Astrocyte (in vitro differentiated cells and primary cell): Measurements from ENCODE around the gene PRDM11. TPM values are rescaled to one million over a fixed set of nuclear protein-coding genes. Genes with fewer than 3 reads are reported as not detected.

Experiments used
- DNase-seq: peaks from one replicate; pipeline ENCODE4 v3.0.0-alpha.2; 2010; ENCODE audit warnings: low read depth
- FAIRE-seq: peaks from 2 replicates; lab custom pipeline; 2011; peaks lifted over from hg19 to GRCh38; lab: Jason Lieb, UNC
- H2AFZ ChIP-seq: 2 replicates; pipeline ENCODE4 v1.6.0; 2012; ENCODE audit warnings: low read depth, low read length, inconsistent platforms
- H3K27ac ChIP-seq: 2 replicates; pipeline ENCODE4 v1.5.1; 2011; ENCODE audit warnings: low read depth, low read length, inconsistent platforms
- H3K27me3 ChIP-seq: 2 replicates; pipeline ENCODE4 v1.6.0; 2011; ENCODE audit warnings: low read length, inconsistent platforms; ENCODE audit not compliant: insufficient read depth
- H3K36me3 ChIP-seq: 2 replicates; pipeline ENCODE4 v1.5.1; 2011; ENCODE audit warnings: low read length, inconsistent platforms; ENCODE audit not compliant: insufficient read depth
- H3K4me1 ChIP-seq: 2 replicates; pipeline ENCODE4 v1.5.1; 2011; ENCODE audit warnings: low read length, inconsistent platforms; ENCODE audit not compliant: insufficient read depth
- H3K4me2 ChIP-seq: 2 replicates; pipeline ENCODE4 v1.6.0; 2012; ENCODE audit warnings: low read length, inconsistent platforms
- H3K4me3 ChIP-seq: 2 replicates; pipeline ENCODE4 v1.5.1; 2011; ENCODE audit warnings: low read depth, mild to moderate bottlenecking, low read length, inconsistent platforms; ENCODE audit not compliant: insufficient read depth
- H3K79me2 ChIP-seq: 2 replicates; pipeline ENCODE4 v1.6.0; 2012; ENCODE audit warnings: mild to moderate bottlenecking, low read length, inconsistent platforms; ENCODE audit not compliant: insufficient read depth
- H3K9ac ChIP-seq: 2 replicates; pipeline ENCODE4 v1.6.0; 2012; ENCODE audit warnings: mild to moderate bottlenecking, low read length, inconsistent platforms
- H3K9me3 ChIP-seq: 2 replicates; pipeline ENCODE4 v1.5.1; 2012; ENCODE audit warnings: low read depth, mild to moderate bottlenecking, low read length, inconsistent platforms; ENCODE audit not compliant: insufficient read depth
- H4K20me1 ChIP-seq: 2 replicates; pipeline ENCODE4 v1.6.0; 2012; ENCODE audit warnings: low read length, inconsistent platforms; ENCODE audit not compliant: insufficient read depth
- H3K27ac Mint-ChIP-seq: one replicate; pipeline ENCODE4 v1.8.0; 2021; ENCODE audit warnings: mild to moderate bottlenecking, mixed read lengths; ENCODE audit not compliant: unreplicated experiment
- H3K27me3 Mint-ChIP-seq: one replicate; pipeline ENCODE4 v1.8.0; 2021; ENCODE audit warnings: low read depth, mixed read lengths; ENCODE audit not compliant: unreplicated experiment
- H3K36me3 Mint-ChIP-seq: one replicate; pipeline ENCODE4 v1.8.0; 2021; ENCODE audit warnings: low read depth, mixed read lengths; ENCODE audit not compliant: unreplicated experiment
- H3K4me1 Mint-ChIP-seq: one replicate; pipeline ENCODE4 v1.8.0; 2021; ENCODE audit warnings: low read depth, mixed read lengths; ENCODE audit not compliant: unreplicated experiment
- H3K4me3 Mint-ChIP-seq: one replicate; pipeline ENCODE4 v1.8.0; 2021; ENCODE audit warnings: mild to moderate bottlenecking, moderate library complexity, mixed read lengths; ENCODE audit not compliant: unreplicated experiment
- H3K9me3 Mint-ChIP-seq: one replicate; pipeline ENCODE4 v1.8.0; 2021; ENCODE audit warnings: mild to moderate bottlenecking, mixed read lengths; ENCODE audit not compliant: unreplicated experiment
- CTCF ChIP-seq: IDR thresholded peaks from 2 replicates; pipeline ENCODE4 v1.5.1; 2011; ENCODE audit warnings: low read depth, mild to moderate bottlenecking, inconsistent platforms, low read length, moderate library complexity; ENCODE audit not compliant: insufficient read depth
- EZH2 ChIP-seq: IDR thresholded peaks from 2 replicates; pipeline ENCODE4 v1.6.1; 2012; ENCODE audit warnings: mild to moderate bottlenecking, low read length, inconsistent platforms; ENCODE audit not compliant: insufficient read depth
- total RNA-seq: library from RNA; stranded (reverse); gene quantifications from 2 replicates; pipeline ENCODE4 v1.2.1, GENCODE V29; 2021

PRDM11 gene
- total RNA-seq, 1 donor from 2014 or later = 9.1 TPM

GRCh38 chr11:45262900-45263299, 116.5 kb downstream of the PRDM11 start:
- Histone ChIP-seq H3K36me3 (no peaks in the 10 kb centered on the region), H3K4me2 (no peak overlapping the region), H3K4me1 (peaks cover 25% of the 10 kb centered on the region), H3K9ac (no peak overlapping the region), H3K27me3 (no peaks in the 10 kb centered on the region), H2AFZ (peak overlapping the region; percentile 28), H4K20me1 (no peaks in the 10 kb centered on the region), H3K4me3 (no peak overlapping the region), H3K9me3 (no peaks in the 10 kb centered on the region), H3K27ac (no peak overlapping the region), H3K79me2 (no peaks in the 10 kb centered on the region)
- Mint-ChIP-seq H3K4me3 (no peak overlapping the region), H3K4me1 (peaks cover 24% of the 10 kb centered on the region), H3K27ac (no peak overlapping the region), H3K27me3 (peaks cover 9% of the 10 kb centered on the region), H3K9me3 (no peaks in the 10 kb centered on the region), H3K36me3 (peaks cover 2% of the 10 kb centered on the region)
- no peak for FAIRE-seq
- DNase-seq = no peak
- TF ChIP-seq CTCF (no peak), EZH2 (no peak)

DNA sequence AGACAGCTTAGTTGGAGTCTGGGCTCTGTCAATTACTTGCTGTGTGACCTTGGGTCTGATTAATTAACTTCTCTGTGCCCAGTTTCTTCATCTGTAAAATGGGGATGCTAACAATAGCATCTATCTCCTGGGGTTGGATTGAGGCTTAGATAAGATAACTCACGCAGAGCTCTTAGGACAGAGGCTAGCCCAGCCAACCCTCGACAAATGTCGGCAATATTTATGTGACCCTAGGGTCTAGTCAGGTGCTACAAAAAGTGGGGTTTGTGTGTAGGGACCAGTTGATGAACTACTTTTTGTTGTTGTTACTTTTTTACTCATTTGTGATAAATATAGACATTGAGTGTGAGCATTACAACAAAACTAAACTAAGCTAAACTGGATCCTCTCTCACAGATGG, 117.3 kb downstream of the PRDM11 start:
- Mint-ChIP-seq H3K4me3 (no peak overlapping the region), H3K27me3 (peaks cover 8% of the 10 kb centered on the region), H3K9me3 (no peaks in the 10 kb centered on the region), H3K27ac (no peak overlapping the region), H3K4me1 (peaks cover 24% of the 10 kb centered on the region), H3K36me3 (peaks cover 2% of the 10 kb centered on the region)
- H3K79me2 ChIP-seq = no peaks in the 10 kb centered on the region
- H3K36me3 ChIP-seq = no peaks in the 10 kb centered on the region
- TF ChIP-seq CTCF (no peak), EZH2 (no peak)
- DNase-seq = no peak
- no peaks in the 10 kb centered on the region for H3K9me3 ChIP-seq
- peak; percentile 37 for FAIRE-seq
- H3K9ac ChIP-seq = no peak overlapping the region
- no peak overlapping the region for H3K27ac ChIP-seq
- no peak overlapping the region for H3K4me3 ChIP-seq
- H2AFZ ChIP-seq = no peak overlapping the region
- H3K27me3 ChIP-seq = peaks cover 2% of the 10 kb centered on the region
- H3K4me1 ChIP-seq = peaks cover 25% of the 10 kb centered on the region
- H3K4me2 ChIP-seq = no peak overlapping the region
- H4K20me1 ChIP-seq = no peaks in the 10 kb centered on the region

- Histone ChIP-seq H4K20me1 (no peaks in the 10 kb centered on the region), H3K27me3 (peaks cover 9% of the 10 kb centered on the region), H3K9me3 (no peaks in the 10 kb centered on the region), H3K4me2 (peak overlapping the region; percentile 80), H3K4me3 (peak overlapping the region; percentile 18), H3K4me1 (peaks cover 17% of the 10 kb centered on the region), H3K79me2 (no peaks in the 10 kb centered on the region), H3K27ac (peak overlapping the region; percentile 88), H3K9ac (peak overlapping the region; percentile 49), H2AFZ (peak overlapping the region; percentile 75), H3K36me3 (no peaks in the 10 kb centered on the region)
- peaks cover 2% of the 10 kb centered on the region for H3K36me3 Mint-ChIP-seq
- peaks cover 20% of the 10 kb centered on the region for H3K4me1 Mint-ChIP-seq
- peaks cover 14% of the 10 kb centered on the region for H3K27me3 Mint-ChIP-seq
- peak overlapping the region; percentile 56 for H3K27ac Mint-ChIP-seq
- TF ChIP-seq CTCF = no peak
- DNase-seq (peak; percentile 94), FAIRE-seq (peak; percentile 71)
- H3K4me3 Mint-ChIP-seq = no peak overlapping the region
- no peaks in the 10 kb centered on the region for H3K9me3 Mint-ChIP-seq
Measured at GRCh38 chr11:45264839-45265515, 118.5 kb downstream of the PRDM11 start.
